ENCODE measurements around the gene DENND2A.

DNA sequence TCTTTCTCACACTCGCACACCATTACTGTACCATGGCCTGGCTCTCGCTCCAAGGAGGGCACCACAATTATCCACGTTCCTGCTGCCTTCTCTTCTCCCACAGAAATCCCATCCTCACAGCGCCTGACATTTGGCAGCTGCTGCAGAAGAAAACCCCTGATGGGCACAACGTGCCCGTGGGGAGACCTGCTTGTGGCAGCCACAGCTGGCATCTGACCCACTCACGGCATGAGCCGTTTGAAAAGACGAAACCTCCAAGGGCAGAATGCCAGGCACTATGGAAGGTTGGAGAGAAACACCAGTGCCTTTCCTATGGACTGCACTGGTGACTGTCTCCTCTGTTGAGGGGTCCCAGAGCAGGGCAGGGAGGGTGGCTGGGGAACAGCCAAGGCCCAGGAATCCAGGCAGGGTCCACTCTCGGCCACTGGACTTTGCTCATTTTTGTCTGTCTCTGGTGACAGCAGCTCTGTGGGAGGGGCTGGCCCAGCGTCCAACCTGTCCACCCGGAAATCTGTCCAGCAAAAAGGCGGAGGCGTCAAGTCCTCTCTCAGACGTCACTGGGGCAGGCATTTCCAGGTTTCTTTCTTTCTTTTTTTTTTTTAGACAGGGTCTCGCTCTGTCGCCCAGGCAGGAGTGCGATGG is 100.4 kb downstream of the DENND2A start:
- TF ChIP-seq, protein P1, sequence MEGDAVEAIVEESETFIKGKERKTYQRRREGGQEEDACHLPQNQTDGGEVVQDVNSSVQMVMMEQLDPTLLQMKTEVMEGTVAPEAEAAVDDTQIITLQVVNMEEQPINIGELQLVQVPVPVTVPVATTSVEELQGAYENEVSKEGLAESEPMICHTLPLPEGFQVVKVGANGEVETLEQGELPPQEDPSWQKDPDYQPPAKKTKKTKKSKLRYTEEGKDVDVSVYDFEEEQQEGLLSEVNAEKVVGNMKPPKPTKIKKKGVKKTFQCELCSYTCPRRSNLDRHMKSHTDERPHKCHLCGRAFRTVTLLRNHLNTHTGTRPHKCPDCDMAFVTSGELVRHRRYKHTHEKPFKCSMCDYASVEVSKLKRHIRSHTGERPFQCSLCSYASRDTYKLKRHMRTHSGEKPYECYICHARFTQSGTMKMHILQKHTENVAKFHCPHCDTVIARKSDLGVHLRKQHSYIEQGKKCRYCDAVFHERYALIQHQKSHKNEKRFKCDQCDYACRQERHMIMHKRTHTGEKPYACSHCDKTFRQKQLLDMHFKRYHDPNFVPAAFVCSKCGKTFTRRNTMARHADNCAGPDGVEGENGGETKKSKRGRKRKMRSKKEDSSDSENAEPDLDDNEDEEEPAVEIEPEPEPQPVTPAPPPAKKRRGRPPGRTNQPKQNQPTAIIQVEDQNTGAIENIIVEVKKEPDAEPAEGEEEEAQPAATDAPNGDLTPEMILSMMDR (IDR thresholded peaks at IDR 0.05): no peak
- TF ChIP-seq POLR2A (IDR thresholded peaks at IDR 0.05): no peak
